Upper lobe of left lung (tissue), 6 donors: ENCODE measurements around the gene CHL1. TPM values are rescaled to one million over a fixed set of nuclear protein-coding genes. Genes with fewer than 3 reads are reported as not detected.
A peak's percentile ranks its signal among the peaks of the same experiment; 100 is the strongest.

Source experiments
- ATAC-seq, 2 donors: fragments of 200-7000 bp; cut with Tn5 transposase; one replicate each; pipeline ENCODE4 v1.9.1; 2022; ENCODE audit warnings: mild to moderate bottlenecking in 2 of 2, moderate library complexity in 2 of 2; ENCODE audit not compliant: low FRiP score in 2 of 2
- DNase-seq, 2 donors: peaks; one replicate each; pipeline ENCODE4 v3.0.0-alpha.2; 2019 to 2020
- H3K27ac ChIP-seq, 4 donors: fragments of 200-600 bp; sonication (generic); one replicate each; pipeline ENCODE4 v1.5.1; 2016 to 2019
- H3K27me3 ChIP-seq, 4 donors: fragments of 200-600 bp; sonication (generic); one replicate each; pipeline ENCODE4 v1.5.1; 2017 to 2019
- H3K36me3 ChIP-seq, 4 donors: fragments of 200-600 bp; sonication (generic); one replicate each; pipeline ENCODE4 v1.5.1; 2016 to 2019
- H3K4me1 ChIP-seq, 4 donors: fragments of 200-600 bp; sonication (generic); one replicate each; pipeline ENCODE4 v1.5.1; 2018 to 2019
- H3K4me3 ChIP-seq, 4 donors: fragments of 200-600 bp; sonication (generic); one replicate each; pipeline ENCODE4 v1.5.1; 2017 to 2019; ENCODE audit warnings: mild to moderate bottlenecking in 2 of 4, moderate library complexity in 1 of 4
- H3K9me3 ChIP-seq, 4 donors: fragments of 200-600 bp; sonication (generic); one replicate each; pipeline ENCODE4 v1.5.1; 2018 to 2019
- CTCF ChIP-seq, 6 experiments: fragments of 450-650 bp in 4 of 6; fragments of 200-600 bp in 2 of 6; sonication (generic) in 2 of 6; IDR thresholded peaks; one replicate each; pipeline ENCODE4 v1.5.1; 2016 to 2019; ENCODE audit warnings: antibody characterized with exemption in 6 of 6
- EP300 ChIP-seq, 4 donors: sonication (generic); formaldehyde crosslinking; IDR thresholded peaks; one replicate each; pipeline ENCODE4 v1.5.1; 2017; ENCODE audit warnings: antibody characterized with exemption in 4 of 4, control low read depth in 2 of 4
- POLR2A ChIP-seq, 4 donors: fragments of 450-650 bp; IDR thresholded peaks; one replicate each; pipeline ENCODE4 v1.5.1; 2016 to 2017; ENCODE audit warnings: antibody characterized with exemption in 4 of 4, mild to moderate bottlenecking in 2 of 4
- POLR2AphosphoS5 ChIP-seq, 2 donors: sonication (generic); formaldehyde crosslinking; IDR thresholded peaks; one replicate each; pipeline ENCODE4 v1.5.1; 2017; ENCODE audit warnings: antibody characterized with exemption in 2 of 2
- WGBS, 2 donors: methylation state at CpG; one replicate each; pipeline ENCODE4 v1.1.5; 2017 to 2018; 5-methylcytosine and 5-hydroxymethylcytosine counted together
- total RNA-seq, 6 donors: library from RNA; depleted of rRNA in 4 of 6; stranded (reverse); fragments of >200 nt in 4 of 6; gene quantifications; one replicate each; pipeline versions ENCODE4 v1.1.0 to v1.2.1, GENCODE V29; 2016 to 2021
- donor health status: DM: no; HTN: no; CAD: no; lungs with moderate emphysema.
- donor health status: DM: no; HTN: yes; CAD: no; lungs with severe emphysema.

CHL1 gene
- total RNA-seq, 6 donors from 2014 or later, result 3.1 to 14.3 (median 4.9) TPM

- 42 to 44% methylated on average over 3 of the region's 3 CpGs for WGBS, 2 donors
- H3K4me1 ChIP-seq, result no peaks in the 10 kb centered on the region
- no peaks in the 10 kb centered on the region for H3K36me3 ChIP-seq
- ATAC-seq (peak; percentile 53 to 55), DNase-seq (no peak)
- no peaks in the 10 kb centered on the region for H3K27me3 ChIP-seq
- H3K4me3 ChIP-seq, result no peak overlapping the region
- TF ChIP-seq POLR2AphosphoS5 (IDR thresholded peaks at IDR 0.05) (no peak), EP300 (IDR thresholded peaks at IDR 0.05) (no peak), CTCF (IDR thresholded peaks at IDR 0.05) (no peak), POLR2A (IDR thresholded peaks at IDR 0.05) (no peak)
- no peaks in the 10 kb centered on the region for H3K9me3 ChIP-seq
- H3K27ac ChIP-seq, result no peak overlapping the region
Measured at GRCh38 chr3:243356-243725, 46.8 kb downstream of the CHL1 start.

- TF ChIP-seq CTCF (IDR thresholded peaks at IDR 0.05), result no peak
- no peak for TF ChIP-seq EP300 (IDR thresholded peaks at IDR 0.05)
- TF ChIP-seq POLR2AphosphoS5 (IDR thresholded peaks at IDR 0.05), result no peak
- no peak for TF ChIP-seq POLR2A (IDR thresholded peaks at IDR 0.05)
- H3K27ac ChIP-seq, result no peak overlapping the region
- no peak for DNase-seq
- H3K4me1 ChIP-seq, result no peaks in the 10 kb centered on the region
- no peak for ATAC-seq
- H3K4me3 ChIP-seq, result no peak overlapping the region
- 81% methylated on average over 9 of the region's 9 CpGs for WGBS, 2 donors
- H3K36me3 ChIP-seq, result no peaks in the 10 kb centered on the region
- no peaks in the 10 kb centered on the region for H3K9me3 ChIP-seq
- no peaks in the 10 kb centered on the region for H3K27me3 ChIP-seq
Measured at GRCh38 chr3:244041-244440, 47.5 kb downstream of the CHL1 start.

GRCh38 chr3:247916-248315 is 51.4 kb downstream of the CHL1 start:
- no peak for DNase-seq
- WGBS, 2 donors, result 78 to 82% methylated on average over 1 of the region's 1 CpG
- H3K9me3 ChIP-seq, result no peaks in the 10 kb centered on the region
- no peaks in the 10 kb centered on the region for H3K4me1 ChIP-seq
- ATAC-seq, result no peak
- no peak overlapping the region for H3K27ac ChIP-seq
- H3K36me3 ChIP-seq, result no peaks in the 10 kb centered on the region
- no peak overlapping the region for H3K4me3 ChIP-seq
- no peaks in the 10 kb centered on the region for H3K27me3 ChIP-seq
- TF ChIP-seq POLR2A (IDR thresholded peaks at IDR 0.05), result no peak
- no peak for TF ChIP-seq EP300 (IDR thresholded peaks at IDR 0.05)
- TF ChIP-seq POLR2AphosphoS5 (IDR thresholded peaks at IDR 0.05), result no peak
- no peak for TF ChIP-seq CTCF (IDR thresholded peaks at IDR 0.05)

- Histone ChIP-seq H3K27ac (no peak overlapping the region), H3K4me1 (no peaks in the 10 kb centered on the region), H3K9me3 (no peaks in the 10 kb centered on the region), H3K4me3 (no peak overlapping the region), H3K36me3 (no peaks in the 10 kb centered on the region), H3K27me3 (no peaks in the 10 kb centered on the region)
- TF ChIP-seq CTCF (IDR thresholded peaks at IDR 0.05) (no peak), POLR2AphosphoS5 (IDR thresholded peaks at IDR 0.05) (no peak), EP300 (IDR thresholded peaks at IDR 0.05) (no peak), POLR2A (IDR thresholded peaks at IDR 0.05) (no peak)
- no peak for ATAC-seq
- no peak for DNase-seq
- WGBS, 2 donors, result 55 to 60% methylated on average over 3 of the region's 3 CpGs
Measured at GRCh38 chr3:248864-249520, 52.4 kb downstream of the CHL1 start.

- DNase-seq (no peak), ATAC-seq (no peak)
- Histone ChIP-seq H3K9me3 (no peaks in the 10 kb centered on the region), H3K27ac (no peak overlapping the region), H3K4me3 (no peak overlapping the region), H3K27me3 (no peaks in the 10 kb centered on the region), H3K36me3 (no peaks in the 10 kb centered on the region), H3K4me1 (no peaks in the 10 kb centered on the region)
- TF ChIP-seq EP300 (IDR thresholded peaks at IDR 0.05) (no peak), CTCF (IDR thresholded peaks at IDR 0.05) (no peak), POLR2A (IDR thresholded peaks at IDR 0.05) (no peak), POLR2AphosphoS5 (IDR thresholded peaks at IDR 0.05) (no peak)
Measured at GRCh38 chr3:249587-250262, 53.2 kb downstream of the CHL1 start.
